MM.1S (cell line): ENCODE results near the gene DHRSX.

Experiments used
- DNase-seq: peaks from one replicate; pipeline ENCODE4 v3.0.0-alpha.2; 2015
- H2AFZ ChIP-seq: fragments of 300-600 bp; sonication (generic); 2 replicates; pipeline ENCODE4 v1.6.0; 2016; ENCODE audit warnings: antibody characterized with exemption, low read length
- H3F3A ChIP-seq: fragments of 300-600 bp; sonication (generic); 2 replicates; pipeline ENCODE4 v1.6.1; 2016; ENCODE audit warnings: mild to moderate bottlenecking, antibody characterized with exemption, low read length, moderate library complexity, mixed read lengths; ENCODE audit not compliant: insufficient read depth
- H3K27ac ChIP-seq: fragments of 300-600 bp; sonication (generic); 2 replicates; pipeline ENCODE4 v1.5.1; 2016; ENCODE audit warnings: mild to moderate bottlenecking, low read length
- H3K27me3 ChIP-seq: fragments of 300-600 bp; sonication (generic); replicated peaks from 2 replicates; pipeline ENCODE4 v1.6.0; 2016; ENCODE audit warnings: low read length; ENCODE audit not compliant: insufficient read depth
- H3K36me3 ChIP-seq: fragments of 300-600 bp; sonication (generic); replicated peaks from 2 replicates; pipeline ENCODE4 v1.6.1; 2016; ENCODE audit warnings: mild to moderate bottlenecking, low read length, mixed read lengths; ENCODE audit not compliant: insufficient read depth
- H3K4me1 ChIP-seq: fragments of 300-600 bp; sonication (generic); 2 replicates; pipeline ENCODE4 v1.6.1; 2016; ENCODE audit warnings: low read length, mixed read lengths
- H3K4me2 ChIP-seq: fragments of 300-600 bp; sonication (generic); 2 replicates; pipeline ENCODE4 v1.6.0; 2016; ENCODE audit warnings: low read depth, low read length
- H3K4me3 ChIP-seq: fragments of 300-600 bp; sonication (generic); 2 replicates; pipeline ENCODE4 v1.5.1; 2016; ENCODE audit warnings: low read length, mixed read lengths
- H3K79me2 ChIP-seq: fragments of 300-600 bp; sonication (generic); 2 replicates; pipeline ENCODE4 v1.6.1; 2016; ENCODE audit warnings: mixed run types, low read length, mixed read lengths
- H3K9ac ChIP-seq: fragments of 300-600 bp; sonication (generic); 2 replicates; pipeline ENCODE4 v1.6.1; 2016; ENCODE audit warnings: low read length, mixed read lengths
- H3K9me2 ChIP-seq: fragments of 300-600 bp; sonication (generic); replicated peaks from 2 replicates; pipeline ENCODE4 v1.6.1; 2016; ENCODE audit warnings: mild to moderate bottlenecking, low read length, mixed read lengths; ENCODE audit not compliant: insufficient read depth
- H3K9me3 ChIP-seq: fragments of 300-600 bp; sonication (generic); replicated peaks from 2 replicates; pipeline ENCODE4 v1.6.1; 2016; ENCODE audit warnings: mild to moderate bottlenecking, low read length, mixed read lengths; ENCODE audit not compliant: insufficient read depth
- H4K20me1 ChIP-seq: fragments of 300-600 bp; sonication (generic); 2 replicates; pipeline ENCODE4 v1.6.1; 2016; ENCODE audit warnings: mild to moderate bottlenecking, low read length, moderate library complexity, mixed read lengths; ENCODE audit not compliant: insufficient read depth
- CTCF ChIP-seq: fragments of 300-600 bp; sonication (generic); IDR thresholded peaks from 2 replicates; pipeline ENCODE4 v1.5.1; 2016; ENCODE audit warnings: antibody characterized with exemption, low read length, mixed read lengths
- EZH2 ChIP-seq: fragments of 300-600 bp; sonication (generic); optimal IDR thresholded peaks from 2 replicates; pipeline ENCODE3; 2017; ENCODE audit warnings: low read depth, mild to moderate bottlenecking, antibody characterized with exemption, low read length, mixed read lengths
- EZH2phosphoT487 ChIP-seq: fragments of 300-600 bp; sonication (generic); IDR thresholded peaks from 2 replicates; pipeline ENCODE4 v1.6.1; 2018; ENCODE audit warnings: antibody characterized with exemption, low read length

The DHRSX gene

GRCh38 chrX:2497961-2498780, 2.6 kb downstream of the DHRSX start:
- Histone ChIP-seq H3K27me3 (no peaks in the 10 kb centered on the region), H3F3A (no peaks in the 10 kb centered on the region), H3K4me2 (no peak overlapping the region), H3K9me3 (no peaks in the 10 kb centered on the region), H4K20me1 (no peaks in the 10 kb centered on the region), H3K9ac (no peak overlapping the region), H3K4me3 (no peak overlapping the region), H3K79me2 (peaks cover 31% of the 10 kb centered on the region), H3K36me3 (no peaks in the 10 kb centered on the region), H3K9me2 (no peaks in the 10 kb centered on the region), H2AFZ (no peak overlapping the region), H3K27ac (no peak overlapping the region), H3K4me1 (no peaks in the 10 kb centered on the region)
- TF ChIP-seq CTCF (no peak), EZH2phosphoT487 (no peak), EZH2 (no peak)
- no peak for DNase-seq

GRCh38 chrX:2495595-2495994, 5.2 kb downstream of the DHRSX start:
- H3K27me3 ChIP-seq = no peaks in the 10 kb centered on the region
- no peak for DNase-seq
- no peaks in the 10 kb centered on the region for H3K9me3 ChIP-seq
- H3K27ac ChIP-seq = no peak overlapping the region
- no peaks in the 10 kb centered on the region for H4K20me1 ChIP-seq
- H3K4me1 ChIP-seq = no peaks in the 10 kb centered on the region
- no peak overlapping the region for H3K4me3 ChIP-seq
- no peak overlapping the region for H3K9ac ChIP-seq
- TF ChIP-seq EZH2 (no peak), EZH2phosphoT487 (no peak), CTCF (no peak)
- no peaks in the 10 kb centered on the region for H3K36me3 ChIP-seq
- no peak overlapping the region for H3K4me2 ChIP-seq
- H3F3A ChIP-seq = no peaks in the 10 kb centered on the region
- H3K79me2 ChIP-seq = peaks cover 31% of the 10 kb centered on the region
- no peak overlapping the region for H2AFZ ChIP-seq
- no peaks in the 10 kb centered on the region for H3K9me2 ChIP-seq

- DNase-seq = no peak
- no peaks in the 10 kb centered on the region for H3F3A ChIP-seq
- H3K4me2 ChIP-seq = no peak overlapping the region
- H3K27ac ChIP-seq = no peak overlapping the region
- TF ChIP-seq EZH2phosphoT487 = no peak
- no peak for TF ChIP-seq CTCF
- TF ChIP-seq EZH2 = no peak
- H3K27me3 ChIP-seq = no peaks in the 10 kb centered on the region
- no peak overlapping the region for H3K4me3 ChIP-seq
- no peaks in the 10 kb centered on the region for H4K20me1 ChIP-seq
- H3K4me1 ChIP-seq = no peaks in the 10 kb centered on the region
- H3K79me2 ChIP-seq = peaks cover 4% of the 10 kb centered on the region
- no peaks in the 10 kb centered on the region for H3K9me3 ChIP-seq
- H3K9ac ChIP-seq = no peak overlapping the region
- no peaks in the 10 kb centered on the region for H3K9me2 ChIP-seq
- no peaks in the 10 kb centered on the region; the same call in 1 of the 2 replicates for H3K36me3 ChIP-seq
- no peak overlapping the region for H2AFZ ChIP-seq
These were observed 8.1 kb downstream of the DHRSX start for GRCh38 chrX:2492531-2493218.
